Mucosa of rectum (tissue), 2 donors: ENCODE measurements around the gene SRCAP.

Source experiments
- H3K27ac ChIP-seq, 2 donors: one replicate each; pipeline ENCODE4 v1.7.0; 2013; ENCODE audit warnings: inconsistent platforms in 2 of 2, low read depth in 2 of 2, low read length in 2 of 2
- H3K27me3 ChIP-seq, 2 donors: one replicate each; pipeline ENCODE4 v1.7.0; 2013; ENCODE audit warnings: low read length in 2 of 2; ENCODE audit not compliant: control insufficient read depth in 2 of 2, insufficient read depth in 2 of 2
- H3K36me3 ChIP-seq, 2 donors: one replicate each; pipeline ENCODE4 v1.7.0; 2013; ENCODE audit warnings: low read length in 2 of 2; ENCODE audit not compliant: control insufficient read depth in 2 of 2, insufficient read depth in 2 of 2
- H3K4me1 ChIP-seq, 2 donors: one replicate each; pipeline ENCODE4 v1.7.0; 2013; ENCODE audit warnings: low read length in 2 of 2, mild to moderate bottlenecking in 1 of 2; ENCODE audit not compliant: control insufficient read depth in 2 of 2, insufficient read depth in 2 of 2
- H3K4me3 ChIP-seq, 2 donors: one replicate each; pipeline ENCODE4 v1.7.0; 2013; ENCODE audit warnings: low read length in 2 of 2
- H3K9ac ChIP-seq, 2 donors: one replicate each; pipeline ENCODE4 v1.7.0; 2013; ENCODE audit warnings: low read length in 2 of 2, low read depth in 1 of 2, mild to moderate bottlenecking in 1 of 2
- H3K9me3 ChIP-seq, 2 donors: one replicate each; pipeline ENCODE4 v1.7.0; 2013; ENCODE audit warnings: low read length in 2 of 2; ENCODE audit not compliant: control insufficient read depth in 2 of 2
- donor health status: healthy.
- donor health status: Normal muscosa, but diverticular disease.

Gene SRCAP

GRCh38 chr16:30698816-30699614 is at the start of gene SRCAP:
TSS of gene SRCAP (plus strand) at chr16:30699171. CDS start at chr16:30700825, 1,654 bp downstream.
- Histone ChIP-seq H3K4me1 (peaks cover 15 to 23% of the 10 kb centered on the region in 2 donors), H3K27me3 (no peaks in the 10 kb centered on the region), H3K36me3 (peaks cover 18 to 26% of the 10 kb centered on the region in 2 donors), H3K4me3 (peak within 1 kb of the TSS; percentile 90 to 96), H3K27ac (peak within 1 kb of the TSS; percentile 100), H3K9me3 (no peaks in the 10 kb centered on the region), H3K9ac (peak within 1 kb of the TSS; percentile 92 to 99)

- H3K27me3 ChIP-seq = no peaks in the 10 kb centered on the region
- peak overlapping the region; percentile 78 to 92 for H3K27ac ChIP-seq
- peak overlapping the region; percentile 49 to 66 for H3K9ac ChIP-seq
Measured at GRCh38 chr16:30649725-30650368, 49.1 kb upstream of the SRCAP start.

GRCh38 chr16:30650369-30651123 is 48.4 kb upstream of the SRCAP start, which contains the start of gene PRR14:
TSS of gene PRR14 (plus strand) at chr16:30650960. CDS start at chr16:30651646, 686 bp downstream.
- Histone ChIP-seq H3K4me3 (peak within 1 kb of the TSS; percentile 84 to 92), H3K9me3 (no peaks in the 10 kb centered on the region), H3K36me3 (peaks cover 18 to 26% of the 10 kb centered on the region in 2 donors), H3K9ac (peak within 1 kb of the TSS; percentile 89 to 96), H3K27ac (peak within 1 kb of the TSS; percentile 78 to 92), H3K4me1 (peaks cover 5 to 6% of the 10 kb centered on the region in 2 donors), H3K27me3 (no peaks in the 10 kb centered on the region)

More at GRCh38 chr16:30649725-30650368, 49.1 kb upstream of the SRCAP start:
- H3K4me3 ChIP-seq = peak overlapping the region; percentile 84 to 92
- H3K9me3 ChIP-seq = no peaks in the 10 kb centered on the region
- peaks cover 5 to 6% of the 10 kb centered on the region in 2 donors for H3K4me1 ChIP-seq
- peaks cover 13 to 19% of the 10 kb centered on the region in 2 donors for H3K36me3 ChIP-seq

DNA sequence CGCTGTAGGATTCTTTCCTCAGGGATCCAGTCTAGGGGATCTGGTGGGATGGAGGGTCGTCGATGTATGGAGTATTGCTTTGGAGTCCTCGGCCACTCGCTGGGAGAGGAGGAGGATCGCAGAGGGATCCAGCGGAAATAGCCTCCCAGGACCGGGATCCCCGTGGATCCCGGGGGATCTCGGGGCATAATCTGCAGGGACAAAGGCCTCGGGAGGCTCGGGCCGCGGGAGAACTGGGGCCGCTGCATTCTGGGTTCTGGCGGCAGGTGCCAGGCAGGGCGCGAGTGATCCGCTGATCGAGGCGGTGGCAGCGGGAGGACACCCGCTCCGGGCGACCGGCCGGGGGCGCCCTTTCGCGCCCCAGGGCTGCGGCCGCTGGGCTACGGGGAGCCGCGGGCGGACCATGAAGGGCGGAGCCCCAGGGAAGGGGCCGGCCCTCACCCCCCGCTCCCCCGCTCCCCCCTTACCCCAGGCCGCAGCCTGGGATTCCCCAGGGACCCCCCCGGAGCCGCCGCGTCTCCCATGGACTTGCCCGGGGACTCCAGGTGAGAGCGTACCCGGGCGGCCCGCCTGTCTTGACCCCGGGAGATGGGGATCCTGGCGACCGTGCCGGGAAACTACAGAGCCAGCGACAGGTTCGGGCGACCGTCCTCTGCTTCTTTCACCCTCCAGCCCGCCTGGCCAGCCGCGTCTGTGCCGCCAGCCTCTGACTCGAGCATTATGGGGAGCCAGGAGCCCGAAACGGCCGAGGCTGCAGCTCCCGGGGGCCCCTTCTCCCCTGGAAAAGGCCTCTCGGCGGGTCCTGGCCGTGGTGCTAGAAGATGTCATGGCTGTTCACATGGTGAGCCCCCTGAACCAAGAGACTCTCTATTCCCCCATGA is 47.6 kb upstream of the SRCAP start:
- H3K27me3 ChIP-seq = no peaks in the 10 kb centered on the region
- peak overlapping the region; percentile 78 to 92 for H3K27ac ChIP-seq
- H3K4me3 ChIP-seq = peak overlapping the region; percentile 84 to 92
- peaks cover 6% of the 10 kb centered on the region in 2 donors for H3K4me1 ChIP-seq
- H3K9ac ChIP-seq = peak overlapping the region; percentile 89 to 96
- no peaks in the 10 kb centered on the region for H3K9me3 ChIP-seq
- peaks cover 19 to 32% of the 10 kb centered on the region in 2 donors for H3K36me3 ChIP-seq

- H3K4me3 ChIP-seq = peak overlapping the region; percentile 70 to 92
- no peaks in the 10 kb centered on the region for H3K27me3 ChIP-seq
- peaks cover 10 to 12% of the 10 kb centered on the region in 2 donors for H3K4me1 ChIP-seq
- H3K9ac ChIP-seq = peak overlapping the region; percentile 60 to 96
- H3K9me3 ChIP-seq = no peaks in the 10 kb centered on the region
- H3K36me3 ChIP-seq = peaks cover 19 to 32% of the 10 kb centered on the region in 2 donors
- peak overlapping the region in 1 of 2 donors; percentile 92 for H3K27ac ChIP-seq
Measured at GRCh38 chr16:30652005-30652296, 47.0 kb upstream of the SRCAP start.

- peak overlapping the region in 1 of 2 donors; percentile 26 for H3K9ac ChIP-seq
- H3K36me3 ChIP-seq = peaks cover 19 to 32% of the 10 kb centered on the region in 2 donors
- peaks cover 16 to 19% of the 10 kb centered on the region in 2 donors for H3K4me1 ChIP-seq
- H3K9me3 ChIP-seq = no peaks in the 10 kb centered on the region
- H3K4me3 ChIP-seq = no peak overlapping the region
- H3K27ac ChIP-seq = no peak overlapping the region
- H3K27me3 ChIP-seq = no peaks in the 10 kb centered on the region
Measured at GRCh38 chr16:30652718-30653117, 46.3 kb upstream of the SRCAP start.

GRCh38 chr16:30654856-30655255 is 44.1 kb upstream of the SRCAP start:
- Histone ChIP-seq H3K27me3 (no peaks in the 10 kb centered on the region), H3K27ac (no peak overlapping the region), H3K9me3 (no peaks in the 10 kb centered on the region), H3K4me3 (no peak overlapping the region), H3K4me1 (peaks cover 14 to 21% of the 10 kb centered on the region in 2 donors), H3K36me3 (peaks cover 19 to 32% of the 10 kb centered on the region in 2 donors), H3K9ac (no peak overlapping the region)

- Histone ChIP-seq H3K9me3 (no peaks in the 10 kb centered on the region), H3K27ac (no peak overlapping the region), H3K9ac (no peak overlapping the region), H3K4me3 (no peak overlapping the region), H3K27me3 (no peaks in the 10 kb centered on the region), H3K36me3 (peaks cover 19 to 32% of the 10 kb centered on the region in 2 donors), H3K4me1 (peaks cover 24 to 31% of the 10 kb centered on the region in 2 donors)
Measured at GRCh38 chr16:30655815-30656347, 43.1 kb upstream of the SRCAP start.

- Histone ChIP-seq H3K27me3 (no peaks in the 10 kb centered on the region), H3K4me3 (no peak overlapping the region), H3K9ac (no peak overlapping the region), H3K36me3 (peaks cover 22 to 37% of the 10 kb centered on the region in 2 donors), H3K9me3 (no peaks in the 10 kb centered on the region), H3K4me1 (peaks cover 29 to 36% of the 10 kb centered on the region in 2 donors), H3K27ac (no peak overlapping the region)
Measured at GRCh38 chr16:30656388-30656787, 42.6 kb upstream of the SRCAP start.
